A673 (cell line): ENCODE measurements around the gene ACSM4. TPM values are rescaled to one million over a fixed set of nuclear protein-coding genes. Genes with fewer than 3 reads are reported as not detected.

Experiments
- BruUV-seq: library from RNA; stranded (reverse); fragments of 400-500 nt; replicated peaks from 2 replicates; lab custom pipeline; 2021; lab: Mats Ljungman, UMichigan
- CTCF ChIA-PET: fragments of 300-600 bp; sonication (Branson Sonifier 250); formaldehyde crosslinking; loops from one replicate; lab custom pipeline; 2022; ENCODE audit warnings: antibody characterized with exemption; lab: Charles Lee
- POLR2A ChIA-PET: fragments of 300-600 bp; sonication (Branson Sonifier 250); formaldehyde crosslinking; loops from one replicate; lab custom pipeline; 2022; ENCODE audit warnings: antibody characterized with exemption; ENCODE audit not compliant: low non-redundant PET; lab: Charles Lee
- DNase-seq: peaks from one replicate; pipeline ENCODE4 v3.0.0-alpha.2; 2015; ENCODE audit warnings: low spot score
- H3K27ac ChIP-seq: fragments of 200-600 bp; sonication (generic); 2 replicates; pipeline ENCODE4 v1.5.1; 2016; ENCODE audit warnings: mixed run types, low read depth, mild to moderate bottlenecking, mixed read lengths, antibody characterized with exemption, low read length; ENCODE audit not compliant: poor library complexity, severe bottlenecking
- H3K27me3 ChIP-seq: fragments of 200-600 bp; sonication (generic); replicated peaks from 2 replicates; pipeline ENCODE4 v1.6.1; 2017; ENCODE audit warnings: mixed run types, low read depth, mild to moderate bottlenecking, mixed read lengths, antibody characterized with exemption, low read length; ENCODE audit not compliant: insufficient read depth, poor library complexity
- H3K36me3 ChIP-seq: fragments of 200-600 bp; sonication (generic); 2 replicates; pipeline ENCODE4 v1.6.1; 2016; ENCODE audit warnings: mixed run types, mild to moderate bottlenecking, mixed read lengths, antibody characterized with exemption, low read length; ENCODE audit not compliant: insufficient read depth, poor library complexity, severe bottlenecking
- H3K4me1 ChIP-seq: fragments of 200-600 bp; sonication (generic); 2 replicates; pipeline ENCODE4 v1.6.1; 2017; ENCODE audit warnings: mixed run types, mild to moderate bottlenecking, mixed read lengths, antibody characterized with exemption, low read length; ENCODE audit not compliant: insufficient read depth, poor library complexity, severe bottlenecking
- H3K4me3 ChIP-seq: fragments of 200-600 bp; sonication (generic); 2 replicates; pipeline ENCODE4 v1.5.1; 2016; ENCODE audit warnings: low read depth, mixed run types, mild to moderate bottlenecking, mixed read lengths, low read length; ENCODE audit not compliant: poor library complexity, severe bottlenecking
- H3K9me3 ChIP-seq: fragments of 200-600 bp; sonication (generic); 2 replicates; pipeline ENCODE4 v1.6.1; 2016; ENCODE audit warnings: mixed run types, low read depth, mild to moderate bottlenecking, mixed read lengths, antibody characterized with exemption, low read length; ENCODE audit not compliant: poor library complexity, severe bottlenecking
- CTCF ChIP-seq: fragments of 300-800, 200-600 bp; sonication (generic); conservative IDR thresholded peaks from 2 replicates; pipeline ENCODE4 v1.5.1; 2017; ENCODE audit warnings: low read depth, mild to moderate bottlenecking, antibody characterized with exemption, low read length, moderate library complexity, mixed read lengths
- EZH2 ChIP-seq: fragments of 200-600 bp; sonication (generic); IDR thresholded peaks from 2 replicates; pipeline ENCODE4 v1.6.1; 2017; ENCODE audit warnings: borderline replicate concordance, low read depth, mild to moderate bottlenecking, mixed read lengths, antibody characterized with exemption, low read length; ENCODE audit not compliant: poor library complexity, severe bottlenecking
- intact Hi-C: fragments of 100-400 bp; cut with micrococcal nuclease; formaldehyde crosslinking; loops from one replicate; pipeline ENCODE4 v1.10.0; 2022; ENCODE audit not compliant: unreplicated experiment
- total RNA-seq: library from RNA; stranded (reverse); gene quantifications from 2 replicates; pipeline ENCODE4 v1.2.3, GENCODE V29; 2021

Gene ACSM4
- total RNA-seq, 1 experiment from 2014 or later: not detected

- ChIA-PET POLR2A (no interaction called here), CTCF (no interaction called here)
- TF ChIP-seq CTCF: no peak
- no peak for TF ChIP-seq EZH2
- H3K27me3 ChIP-seq: no peaks in the 10 kb centered on the region
- H3K9me3 ChIP-seq: no peaks in the 10 kb centered on the region
- DNase-seq: no peak
- peaks cover 6% of the 10 kb centered on the region for H3K4me1 ChIP-seq
- no TSS peak for BruUV-seq
- no peak overlapping the region for H3K4me3 ChIP-seq
- intact Hi-C loops: no loop called here
- H3K36me3 ChIP-seq: no peaks in the 10 kb centered on the region
- no peak overlapping the region for H3K27ac ChIP-seq
Observed at GRCh38 chr12:7349418-7349817, 45.5 kb downstream of the ACSM4 start.

- ChIA-PET POLR2A (no interaction called here), CTCF (no interaction called here)
- intact Hi-C loops: no loop called here
- H3K4me1 ChIP-seq: peaks cover 6% of the 10 kb centered on the region
- no peaks in the 10 kb centered on the region for H3K27me3 ChIP-seq
- H3K27ac ChIP-seq: no peak overlapping the region
- H3K4me3 ChIP-seq: no peak overlapping the region
- BruUV-seq: no TSS peak
- H3K36me3 ChIP-seq: no peaks in the 10 kb centered on the region
- TF ChIP-seq CTCF (no peak), EZH2 (no peak)
- DNase-seq: no peak
- no peaks in the 10 kb centered on the region for H3K9me3 ChIP-seq
Observed at GRCh38 chr12:7351177-7351576, 47.3 kb downstream of the ACSM4 start.

GRCh38 chr12:7352661-7353060 is 48.8 kb downstream of the ACSM4 start:
- Histone ChIP-seq H3K27me3 (peaks cover 9% of the 10 kb centered on the region), H3K36me3 (no peaks in the 10 kb centered on the region), H3K4me1 (peaks cover 6% of the 10 kb centered on the region), H3K27ac (no peak overlapping the region), H3K4me3 (no peak overlapping the region), H3K9me3 (no peaks in the 10 kb centered on the region)
- TF ChIP-seq EZH2: no peak
- TF ChIP-seq CTCF: no peak
- ChIA-PET CTCF (no interaction called here), POLR2A (no interaction called here)
- intact Hi-C loops: no loop called here
- BruUV-seq: no TSS peak
- DNase-seq: no peak
